Measurements from ENCODE around the gene AGR3. TPM values are rescaled to one million over a fixed set of nuclear protein-coding genes. Genes with fewer than 3 reads are reported as not detected.

The AGR3 gene
- total RNA-seq, 1 donor from 2014 or later: not detected

GRCh38 chr7:16813232-16813616 lies 68.6 kb downstream of the AGR3 start:
- H3K27me3 ChIP-seq (ENCODE audit: control insufficient read depth, insufficient read depth, low read length): no peaks in the 10 kb centered on the region
- no peak for TF ChIP-seq CTCF (IDR thresholded peaks at IDR 0.05; ENCODE audit: insufficient read depth, low read length, severe bottlenecking)
- DNase-seq (ENCODE audit: low read depth) (no peak), FAIRE-seq (no peak)
- H3K36me3 ChIP-seq (ENCODE audit: control insufficient read depth, insufficient read depth, low read length): no peaks in the 10 kb centered on the region
- no peak overlapping the region for H3K4me3 ChIP-seq (ENCODE audit: low read depth, low read length)

GRCh38 chr7:16812542-16813231 lies 69.1 kb downstream of the AGR3 start:
- no peak for TF ChIP-seq CTCF (IDR thresholded peaks at IDR 0.05; ENCODE audit: insufficient read depth, low read length, severe bottlenecking)
- no peak for DNase-seq (ENCODE audit: low read depth)
- Histone ChIP-seq H3K36me3 (ENCODE audit: control insufficient read depth, insufficient read depth, low read length) (no peaks in the 10 kb centered on the region), H3K4me3 (ENCODE audit: low read depth, low read length) (no peak overlapping the region), H3K27me3 (ENCODE audit: control insufficient read depth, insufficient read depth, low read length) (no peaks in the 10 kb centered on the region)
- FAIRE-seq: no peak

- DNase-seq (ENCODE audit: low read depth): peak; percentile 89
- no peak for FAIRE-seq
- Histone ChIP-seq H3K36me3 (ENCODE audit: control insufficient read depth, insufficient read depth, low read length) (no peaks in the 10 kb centered on the region), H3K27me3 (ENCODE audit: control insufficient read depth, insufficient read depth, low read length) (no peaks in the 10 kb centered on the region), H3K4me3 (ENCODE audit: low read depth, low read length) (no peak overlapping the region)
- no peak for TF ChIP-seq CTCF (IDR thresholded peaks at IDR 0.05; ENCODE audit: insufficient read depth, low read length, severe bottlenecking)
Observed at GRCh38 chr7:16811551-16811950, 70.2 kb downstream of the AGR3 start.

GRCh38 chr7:16810573-16810972 lies 71.2 kb downstream of the AGR3 start:
- Histone ChIP-seq H3K4me3 (ENCODE audit: low read depth, low read length) (no peak overlapping the region), H3K27me3 (ENCODE audit: control insufficient read depth, insufficient read depth, low read length) (no peaks in the 10 kb centered on the region), H3K36me3 (ENCODE audit: control insufficient read depth, insufficient read depth, low read length) (no peaks in the 10 kb centered on the region)
- DNase-seq (ENCODE audit: low read depth) (peak; percentile 43), FAIRE-seq (no peak)
- no peak for TF ChIP-seq CTCF (IDR thresholded peaks at IDR 0.05; ENCODE audit: insufficient read depth, low read length, severe bottlenecking)

- Histone ChIP-seq H3K4me3 (ENCODE audit: low read depth, low read length) (no peak overlapping the region), H3K27me3 (ENCODE audit: control insufficient read depth, insufficient read depth, low read length) (no peaks in the 10 kb centered on the region), H3K36me3 (ENCODE audit: control insufficient read depth, insufficient read depth, low read length) (no peaks in the 10 kb centered on the region)
- no peak for FAIRE-seq
- DNase-seq (ENCODE audit: low read depth): no peak
- TF ChIP-seq CTCF (IDR thresholded peaks at IDR 0.05; ENCODE audit: insufficient read depth, low read length, severe bottlenecking): no peak
Observed at GRCh38 chr7:16810112-16810511, 71.7 kb downstream of the AGR3 start.

Other genes with a start within 250 kb of the AGR3 start
- 5.5 and 9.5 TPM in 2 replicates for gene ANKMY2, start 236.2 kb downstream of the AGR3 start, total RNA-seq
- gene BZW2, start 235.8 kb downstream of the AGR3 start, total RNA-seq: 61.8 and 91.4 TPM in 2 replicates
- gene TSPAN13, start 128.2 kb downstream of the AGR3 start, total RNA-seq: 32.6 and 41.6 TPM in 2 replicates
- gene AGR2, start 77.0 kb downstream of the AGR3 start, total RNA-seq: 118 and 163 TPM in 2 replicates

Measured in bronchial epithelial cell (primary cell).